ENCODE measurements around the gene PBX1. TPM values are rescaled to one million over a fixed set of nuclear protein-coding genes. Genes with fewer than 3 reads are reported as not detected.

The PBX1 gene
- total and polyA plus RNA-seq, 2 donors from 2014 or later = 14.9 to 91.5 TPM

GRCh38 chr1:164716992-164717703 lies 158.2 kb downstream of the PBX1 start:
- H3K27ac ChIP-seq (ENCODE audit: low read depth in 2 of 2, low read length in 2 of 2) = no peak overlapping the region
- intact Hi-C loops (cut with DNase I) = no loop called here
- H3K9ac ChIP-seq (ENCODE audit: low read length in 3 of 3) = no peak overlapping the region
- no peaks in the 10 kb centered on the region for H3K27me3 ChIP-seq (ENCODE audit: control insufficient read depth, insufficient read depth, low read length)
- no peak for DNase-seq
- H3K4me3 ChIP-seq (ENCODE audit: low read length in 3 of 3) = no peak overlapping the region
- no peaks in the 10 kb centered on the region for H3K36me3 ChIP-seq (ENCODE audit: control insufficient read depth in 2 of 3, insufficient read depth in 3 of 3, low read length in 3 of 3)
- no peak for FAIRE-seq
- H3K4me1 ChIP-seq (ENCODE audit: control insufficient read depth in 2 of 3, insufficient read depth in 2 of 3, low read depth in 1 of 3, low read length in 3 of 3) = peaks cover 0 to 36% (median 21%) of the 10 kb centered on the region in 3 donors
- H3K9me3 ChIP-seq (ENCODE audit: control insufficient read depth in 2 of 3, insufficient read depth in 1 of 3, low read length in 3 of 3) = no peaks in the 10 kb centered on the region
- TF ChIP-seq CTCF (IDR thresholded peaks at IDR 0.05; ENCODE audit: borderline replicate concordance, extremely low read depth, insufficient read depth) = no peak

GRCh38 chr1:164718821-164719220 lies 159.8 kb downstream of the PBX1 start:
- Histone ChIP-seq H3K9me3 (ENCODE audit: control insufficient read depth in 2 of 3, insufficient read depth in 1 of 3, low read length in 3 of 3) (no peaks in the 10 kb centered on the region), H3K4me1 (ENCODE audit: control insufficient read depth in 2 of 3, insufficient read depth in 2 of 3, low read depth in 1 of 3, low read length in 3 of 3) (peaks cover 0 to 29% (median 20%) of the 10 kb centered on the region in 3 donors), H3K4me3 (ENCODE audit: low read length in 3 of 3) (no peak overlapping the region), H3K9ac (ENCODE audit: low read length in 3 of 3) (no peak overlapping the region), H3K36me3 (ENCODE audit: control insufficient read depth in 2 of 3, insufficient read depth in 3 of 3, low read length in 3 of 3) (no peaks in the 10 kb centered on the region), H3K27me3 (ENCODE audit: control insufficient read depth, insufficient read depth, low read length) (no peaks in the 10 kb centered on the region), H3K27ac (ENCODE audit: low read depth in 2 of 2, low read length in 2 of 2) (no peak overlapping the region)
- no peak for TF ChIP-seq CTCF (IDR thresholded peaks at IDR 0.05; ENCODE audit: borderline replicate concordance, extremely low read depth, insufficient read depth)
- DNase-seq (no peak), FAIRE-seq (no peak)
- intact Hi-C loops (cut with DNase I) = no loop called here

- Histone ChIP-seq H3K36me3 (ENCODE audit: control insufficient read depth in 2 of 3, insufficient read depth in 3 of 3, low read length in 3 of 3) (no peaks in the 10 kb centered on the region), H3K9ac (ENCODE audit: low read length in 3 of 3) (no peak overlapping the region), H3K4me1 (ENCODE audit: control insufficient read depth in 2 of 3, insufficient read depth in 2 of 3, low read depth in 1 of 3, low read length in 3 of 3) (peaks cover 0 to 34% (median 20%) of the 10 kb centered on the region in 3 donors), H3K4me3 (ENCODE audit: low read length in 3 of 3) (no peak overlapping the region), H3K27ac (ENCODE audit: low read depth in 2 of 2, low read length in 2 of 2) (no peak overlapping the region), H3K27me3 (ENCODE audit: control insufficient read depth, insufficient read depth, low read length) (no peaks in the 10 kb centered on the region), H3K9me3 (ENCODE audit: control insufficient read depth in 2 of 3, insufficient read depth in 1 of 3, low read length in 3 of 3) (no peaks in the 10 kb centered on the region)
- FAIRE-seq (no peak), DNase-seq (no peak)
- no peak for TF ChIP-seq CTCF (IDR thresholded peaks at IDR 0.05; ENCODE audit: borderline replicate concordance, extremely low read depth, insufficient read depth)
- intact Hi-C loops (cut with DNase I) = no loop called here
Measured at GRCh38 chr1:164719676-164720439, 160.9 kb downstream of the PBX1 start.

Data from kidney (tissue), 14 donors.